Vagina (tissue), 2 donors: ENCODE measurements around the gene PRAMEF7. TPM values are rescaled to one million over a fixed set of nuclear protein-coding genes. Genes with fewer than 3 reads are reported as not detected.
A peak's percentile ranks its signal among the peaks of the same experiment; 100 is the strongest.
"Not testable (repeated sequence)": the region's sequence is repeated elsewhere in the genome, so short reads cannot be mapped to it uniquely, and the experiment has no call there.

ENCODE experiments used
- DNase-seq, 2 donors: peaks; one replicate each; pipeline ENCODE4 v3.0.0-alpha.2; 2017; ENCODE audit errors: extremely low spot score in 2 of 2
- H3K27ac ChIP-seq: fragments of 200-600 bp; sonication (generic); one replicate; pipeline ENCODE4 v1.5.1; 2019
- H3K27me3 ChIP-seq: fragments of 200-600 bp; sonication (generic); one replicate; pipeline ENCODE4 v1.5.1; 2019
- H3K36me3 ChIP-seq, 2 donors: fragments of 200-600 bp; sonication (generic); one replicate each; pipeline ENCODE4 v1.5.1; 2017 to 2019
- H3K4me1 ChIP-seq: fragments of 200-600 bp; sonication (generic); one replicate; pipeline ENCODE4 v1.5.1; 2019
- H3K4me3 ChIP-seq, 2 donors: fragments of 200-600 bp; sonication (generic); 1 replicate in 1 of 2; 2 replicates in 1 of 2; pipeline ENCODE4 v1.5.1; 2016 to 2019
- H3K9me3 ChIP-seq: fragments of 200-600 bp; sonication (generic); one replicate; pipeline ENCODE4 v1.5.1; 2019
- intact Hi-C: fragments of 100-400 bp; cut with DNase I; formaldehyde crosslinking; loops from one replicate; pipeline ENCODE4 v1.15.1; 2023
- small RNA-seq: library from RNA; depleted of rRNA; stranded (forward); fragments of <200 nt; gene quantifications from one replicate; pipeline ENCODE3, GENCODE V24; 2016
- total RNA-seq: library from RNA; depleted of rRNA; stranded (reverse); fragments of >200 nt; gene quantifications from one replicate; pipeline ENCODE4 v1.2.3, GENCODE V29; 2016

The PRAMEF7 gene
- not detected for total RNA-seq

GRCh38 chr1:12916310-12916709, at the start of gene PRAMEF7:
TSS of gene PRAMEF7 (plus strand) at chr1:12916610. CDS start at chr1:12917693, 1,083 bp downstream.
- H3K36me3 ChIP-seq, H3K27me3 ChIP-seq, DNase-seq, H3K27ac ChIP-seq, H3K9me3 ChIP-seq, intact Hi-C loops, H3K4me3 ChIP-seq, H3K4me1 ChIP-seq: not testable (repeated sequence)

- H3K27ac ChIP-seq, H3K4me1 ChIP-seq, H3K36me3 ChIP-seq, H3K4me3 ChIP-seq, H3K27me3 ChIP-seq, DNase-seq, intact Hi-C loops, H3K9me3 ChIP-seq: not testable (repeated sequence)
Measured at GRCh38 chr1:12878453-12878852, 38.0 kb upstream of the PRAMEF7 start.

- intact Hi-C loops, H3K4me1 ChIP-seq, H3K36me3 ChIP-seq, H3K27ac ChIP-seq, H3K27me3 ChIP-seq, DNase-seq, H3K4me3 ChIP-seq, H3K9me3 ChIP-seq: not testable (repeated sequence)
Measured at GRCh38 chr1:12886101-12886500, 30.3 kb upstream of the PRAMEF7 start, which contains the start of gene PRAMEF4. TSS of gene PRAMEF4 (minus strand) at chr1:12886201. CDS start at chr1:12883394, 2,807 bp downstream.

GRCh38 chr1:12898170-12898569, 18.2 kb upstream of the PRAMEF7 start, which contains the start of gene PRAMEF10:
TSS of gene PRAMEF10 (minus strand) at chr1:12898270. CDS start at chr1:12895847, 2,423 bp downstream.
- H3K4me1 ChIP-seq, DNase-seq, H3K36me3 ChIP-seq, intact Hi-C loops, H3K4me3 ChIP-seq, H3K27me3 ChIP-seq, H3K9me3 ChIP-seq, H3K27ac ChIP-seq: not testable (repeated sequence)

GRCh38 chr1:12899186-12899585, 17.2 kb upstream of the PRAMEF7 start:
- H3K27ac ChIP-seq, H3K36me3 ChIP-seq, H3K4me3 ChIP-seq, DNase-seq, intact Hi-C loops, H3K27me3 ChIP-seq, H3K9me3 ChIP-seq, H3K4me1 ChIP-seq: not testable (repeated sequence)

- DNase-seq, H3K36me3 ChIP-seq, H3K27ac ChIP-seq, H3K4me3 ChIP-seq, intact Hi-C loops, H3K9me3 ChIP-seq, H3K4me1 ChIP-seq, H3K27me3 ChIP-seq: not testable (repeated sequence)
Measured at GRCh38 chr1:12903793-12904572, 12.4 kb upstream of the PRAMEF7 start.

- H3K36me3 ChIP-seq, H3K9me3 ChIP-seq, intact Hi-C loops, DNase-seq, H3K4me1 ChIP-seq, H3K27me3 ChIP-seq, H3K27ac ChIP-seq, H3K4me3 ChIP-seq: not testable (repeated sequence)
Measured at GRCh38 chr1:12921749-12922148, 5.3 kb downstream of the PRAMEF7 start.

GRCh38 chr1:12924368-12924767, 8.0 kb downstream of the PRAMEF7 start:
- H3K4me1 ChIP-seq, intact Hi-C loops, H3K4me3 ChIP-seq, H3K9me3 ChIP-seq, H3K27me3 ChIP-seq, H3K27ac ChIP-seq, H3K36me3 ChIP-seq: not testable (repeated sequence)
- DNase-seq, result peak in 1 of 2 donors; percentile 7

- intact Hi-C loops, H3K27ac ChIP-seq, H3K9me3 ChIP-seq, H3K36me3 ChIP-seq, DNase-seq, H3K27me3 ChIP-seq, H3K4me3 ChIP-seq, H3K4me1 ChIP-seq: not testable (repeated sequence)
Measured at GRCh38 chr1:12947480-12947879, 31.1 kb downstream of the PRAMEF7 start, which contains the start of gene PRAMEF6. TSS of gene PRAMEF6 (minus strand) at chr1:12947580. CDS start at chr1:12942518, 5,062 bp downstream.

Small RNA genes within 50 kb of the gene (small RNA-seq; reads per million reads assigned to genes)
- not detected for gene RNU6-1072P

Other genes with a start within 250 kb of the PRAMEF7 start
- gene AADACL3, start 200.5 kb upstream of the PRAMEF7 start, total RNA-seq, result not detected
- not detected for gene CFAP107, start 170.4 kb upstream of the PRAMEF7 start, total RNA-seq
- gene PRAMEF12, start 142.9 kb upstream of the PRAMEF7 start, total RNA-seq, result not detected
- not detected for gene PRAMEF1, start 125.2 kb upstream of the PRAMEF7 start, total RNA-seq
- not detected for gene PRAMEF11, start 85.2 kb upstream of the PRAMEF7 start, total RNA-seq
- not detected for gene HNRNPCL1, start 67.9 kb upstream of the PRAMEF7 start, total RNA-seq
- not detected for gene PRAMEF2, start 59.5 kb upstream of the PRAMEF7 start, total RNA-seq
- gene PRAMEF4, start 30.4 kb upstream of the PRAMEF7 start, total RNA-seq, result not detected
- gene PRAMEF10, start 18.3 kb upstream of the PRAMEF7 start, total RNA-seq, result not detected
- not detected for gene PRAMEF6, start 31.0 kb downstream of the PRAMEF7 start, total RNA-seq
- gene PRAMEF27, start 140.0 kb downstream of the PRAMEF7 start, total RNA-seq, result not detected
- gene HNRNPCL3, start 144.2 kb downstream of the PRAMEF7 start, total RNA-seq, result not detected
- not detected for gene PRAMEF25, start 154.2 kb downstream of the PRAMEF7 start, total RNA-seq
- not detected for gene HNRNPCL2, start 200.2 kb downstream of the PRAMEF7 start, total RNA-seq
- gene PRAMEF26, start 239.4 kb downstream of the PRAMEF7 start, total RNA-seq, result not detected
- not detected for gene HNRNPCL4, start 249.0 kb downstream of the PRAMEF7 start, total RNA-seq